Neural cell (in vitro differentiated cells): ENCODE data around the gene VPS33B. TPM values are rescaled to one million over a fixed set of nuclear protein-coding genes. Genes with fewer than 3 reads are reported as not detected.

Experiments used
- H2AFZ ChIP-seq: fragments of 200-600, 300-800 bp; sonication (generic), shearing (Covaris generic); 2 replicates; pipeline ENCODE4 v1.6.0; 2014; ENCODE audit warnings: low read depth, mild to moderate bottlenecking, antibody characterized with exemption, low read length, moderate library complexity
- H3F3A ChIP-seq: fragments of 200-600 bp; shearing (Covaris generic); 2 replicates; pipeline ENCODE4 v1.6.1; 2016; ENCODE audit warnings: mild to moderate bottlenecking, moderate library complexity, mixed read lengths, antibody characterized with exemption, low read length; ENCODE audit not compliant: insufficient read depth, poor library complexity, severe bottlenecking
- H3K27ac ChIP-seq: fragments of 200-600, 300-800 bp; sonication (generic), shearing (Covaris generic); 2 replicates; pipeline ENCODE4 v1.5.1; 2014; ENCODE audit warnings: mild to moderate bottlenecking, low read length, moderate library complexity
- H3K27me3 ChIP-seq: fragments of 300-800, 200-600 bp; sonication (generic), shearing (Covaris generic); 2 replicates; pipeline ENCODE4 v1.6.0; 2014; ENCODE audit warnings: mild to moderate bottlenecking, low read depth, low read length, moderate library complexity; ENCODE audit not compliant: insufficient read depth
- H3K36me3 ChIP-seq: fragments of 300-800, 200-600 bp; sonication (generic), shearing (Covaris generic); 2 replicates; pipeline ENCODE4 v1.5.1; 2014; ENCODE audit warnings: mild to moderate bottlenecking, antibody characterized with exemption, low read length, moderate library complexity; ENCODE audit not compliant: insufficient read depth
- H3K4me2 ChIP-seq: fragments of 300-800, 200-600 bp; sonication (generic), shearing (Covaris generic); 2 replicates; pipeline ENCODE4 v1.6.0; 2014; ENCODE audit warnings: mild to moderate bottlenecking, low read length
- H3K4me3 ChIP-seq: fragments of 300-800, 200-600 bp; sonication (generic), shearing (Covaris generic); 2 replicates; pipeline ENCODE4 v1.5.1; 2014; ENCODE audit warnings: mild to moderate bottlenecking, low read length, moderate library complexity
- H3K79me2 ChIP-seq: fragments of 200-600 bp; shearing (Covaris generic); replicated peaks from 2 replicates; pipeline ENCODE4 v1.6.0; 2014; ENCODE audit warnings: mild to moderate bottlenecking, low read length, moderate library complexity; ENCODE audit not compliant: insufficient read depth
- H3K9ac ChIP-seq: fragments of 300-800, 200-600 bp; sonication (generic), shearing (Covaris generic); 2 replicates; pipeline ENCODE4 v1.6.1; 2016; ENCODE audit warnings: mild to moderate bottlenecking, low read length, mixed read lengths
- H3K9me2 ChIP-seq: fragments of 200-600 bp; shearing (Covaris generic); 2 replicates; pipeline ENCODE4 v1.6.1; 2016; ENCODE audit warnings: mild to moderate bottlenecking, low read length, mixed read lengths; ENCODE audit not compliant: insufficient read depth
- H3K9me3 ChIP-seq: fragments of 200-600, 300-800 bp; sonication (generic), shearing (Covaris generic); 2 replicates; pipeline ENCODE4 v1.6.1; 2016; ENCODE audit warnings: mild to moderate bottlenecking, mixed run types, low read length, moderate library complexity, mixed read lengths
- H4K20me1 ChIP-seq: fragments of 200-600 bp; shearing (Covaris generic); 2 replicates; pipeline ENCODE4 v1.6.1; 2016; ENCODE audit warnings: mild to moderate bottlenecking, mixed run types; ENCODE audit not compliant: insufficient read depth
- CTCF ChIP-seq: fragments of 450-650 bp; IDR thresholded peaks from 2 replicates; pipeline ENCODE4 v1.5.1; 2014; ENCODE audit warnings: antibody characterized with exemption, mild to moderate bottlenecking, moderate library complexity; ENCODE audit not compliant: poor library complexity, severe bottlenecking
- EP300 ChIP-seq: fragments of 450-650 bp; conservative IDR thresholded peaks from 2 replicates; pipeline ENCODE4 v1.6.1; 2014; ENCODE audit warnings: antibody characterized with exemption, mild to moderate bottlenecking, moderate library complexity; ENCODE audit not compliant: poor library complexity, severe bottlenecking
- EZH2 ChIP-seq: fragments of 200-600, 300-800 bp; shearing (Covaris generic), sonication (generic); IDR thresholded peaks from 2 replicates; pipeline ENCODE4 v1.6.1; 2014; ENCODE audit warnings: antibody characterized with exemption, low read length, borderline replicate concordance, mild to moderate bottlenecking; ENCODE audit not compliant: insufficient read depth, poor library complexity, severe bottlenecking
- MXI1 ChIP-seq: fragments of 450-650 bp; conservative IDR thresholded peaks from 2 replicates; pipeline ENCODE4 v1.6.1; 2014; ENCODE audit warnings: antibody characterized with exemption, mild to moderate bottlenecking; ENCODE audit not compliant: poor library complexity, severe bottlenecking
- POLR2AphosphoS5 ChIP-seq: IDR thresholded peaks from 2 replicates; pipeline ENCODE4 v1.6.1; 2012
- RAD21 ChIP-seq: fragments of 450-650 bp; conservative IDR thresholded peaks from 2 replicates; pipeline ENCODE4 v1.6.1; 2014; ENCODE audit warnings: antibody characterized with exemption, mild to moderate bottlenecking, moderate library complexity
- REST ChIP-seq: IDR thresholded peaks from 2 replicates; pipeline ENCODE4 v1.6.1; 2012; ENCODE audit warnings: borderline replicate concordance
- SMC3 ChIP-seq: fragments of 450-650 bp; conservative IDR thresholded peaks from 2 replicates; pipeline ENCODE4 v1.6.1; 2014; ENCODE audit warnings: antibody characterized with exemption, mild to moderate bottlenecking, moderate library complexity; ENCODE audit not compliant: poor library complexity
- TAF1 ChIP-seq: IDR thresholded peaks from 2 replicates; pipeline ENCODE4 v1.6.1; 2012; ENCODE audit warnings: low read depth
- polyA plus RNA-seq: library from polyadenylated mRNA; depleted of rRNA; stranded (reverse); fragments of >200 nt; gene quantifications from 2 replicates; pipeline ENCODE4 v1.2.3, GENCODE V29; 2014

The VPS33B gene
- polyA plus RNA-seq, 1 donor from 2014 or later = 54.9 TPM

GRCh38 chr15:90987561-90988141, 34.7 kb downstream of the VPS33B start:
- no peak overlapping the region for H3K4me2 ChIP-seq
- H3K79me2 ChIP-seq = peaks cover 62% of the 10 kb centered on the region

More at GRCh38 chr15:90987561-90988141, 34.7 kb downstream of the VPS33B start:
- Histone ChIP-seq H3K9ac (no peak overlapping the region), H2AFZ (no peak overlapping the region), H3K9me2 (no peaks in the 10 kb centered on the region), H4K20me1 (no peaks in the 10 kb centered on the region), H3K27me3 (no peaks in the 10 kb centered on the region), H3K27ac (no peak overlapping the region), H3F3A (no peaks in the 10 kb centered on the region), H3K9me3 (no peaks in the 10 kb centered on the region), H3K36me3 (no peaks in the 10 kb centered on the region), H3K4me3 (no peak overlapping the region)
- TF ChIP-seq POLR2AphosphoS5 = no peak
- no peak for TF ChIP-seq SMC3
- no peak for TF ChIP-seq EP300
- no peak for TF ChIP-seq TAF1
- no peak for TF ChIP-seq EZH2
- TF ChIP-seq REST = no peak
- no peak for TF ChIP-seq RAD21
- TF ChIP-seq MXI1 = no peak
- no peak for TF ChIP-seq CTCF
